ENCODE measurements around the gene PDYN. TPM values are rescaled to one million over a fixed set of nuclear protein-coding genes. Genes with fewer than 3 reads are reported as not detected.

The PDYN gene
- total and polyA plus RNA-seq, 2 donors (not counting 1 experiment from before 2014, with no cell fraction given): not detected

GRCh38 chr20:1932971-1933370, 60.9 kb downstream of the PDYN start:
- intact Hi-C loops (cut with micrococcal nuclease): no loop called here
- Histone ChIP-seq H3K4me3 (ENCODE audit: control extremely low read depth in 1 of 5, extremely low read depth in 1 of 5, insufficient read depth in 1 of 5, low read depth in 2 of 5, low read length in 4 of 5) (no peak overlapping the region), H3K4me2 (replicated peaks; ENCODE audit: low read depth, low read length, poor library complexity, severe bottlenecking) (no peak overlapping the region), H3K79me2 (ENCODE audit: control insufficient read depth, insufficient read depth, low read length) (no peaks in the 10 kb centered on the region), H3K9ac (ENCODE audit: low read length) (no peak overlapping the region), H2AFZ (ENCODE audit: insufficient read depth, low read depth, low read length, poor library complexity, severe bottlenecking) (no peak overlapping the region), H4K20me1 (ENCODE audit: control insufficient read depth, insufficient read depth, low read length, poor library complexity, severe bottlenecking) (no peaks in the 10 kb centered on the region), H3K4me1 (ENCODE audit: control insufficient read depth in 2 of 2, insufficient read depth in 2 of 2, low read length in 2 of 2) (peaks cover 0 to 1% of the 10 kb centered on the region in 2 donors), H3K27ac (ENCODE audit: low read length in 2 of 2) (no peak overlapping the region), H3K9me3 (ENCODE audit: control extremely low read depth in 1 of 3, control insufficient read depth in 2 of 3, insufficient read depth in 1 of 3, low read length in 2 of 3) (no peaks in the 10 kb centered on the region), H3K36me3 (replicated peaks in 1 of 2; ENCODE audit: control extremely low read depth in 1 of 2, control insufficient read depth in 1 of 2, extremely low read depth in 1 of 2, insufficient read depth in 2 of 2, low read length in 1 of 2) (no peaks in the 10 kb centered on the region), H3K27me3 (replicated peaks in 1 of 4; ENCODE audit: control extremely low read depth in 1 of 4, control insufficient read depth in 3 of 4, insufficient read depth in 4 of 4, low read length in 3 of 4) (no peaks in the 10 kb centered on the region)
- H3K4me3 Mint-ChIP-seq: no peak overlapping the region
- H3K27me3 Mint-ChIP-seq: no peaks in the 10 kb centered on the region
- H3K4me1 Mint-ChIP-seq: peaks cover 9% of the 10 kb centered on the region
- ATAC-seq (ENCODE audit: low read depth) (no peak), DNase-seq (no peak)
- ChIA-PET CTCF (no interaction called here), POLR2A (no interaction called here)
- no peaks in the 10 kb centered on the region for H3K9me3 Mint-ChIP-seq (ENCODE audit: insufficient read depth)
- H3K27ac Mint-ChIP-seq: no peak overlapping the region
- TF ChIP-seq CTCF (IDR thresholded peaks at IDR 0.05) (no peak), EZH2 (IDR thresholded peaks at IDR 0.05; ENCODE audit: borderline replicate concordance, insufficient read depth, low read depth, low read length, poor library complexity, severe bottlenecking) (no peak)
- WGBS (ENCODE audit: insufficient coverage): 100% methylated on average over 1 of the region's 2 CpGs

- ATAC-seq (ENCODE audit: low read depth): no peak
- H3K27me3 ChIP-seq (replicated peaks in 1 of 4; ENCODE audit: control extremely low read depth in 1 of 4, control insufficient read depth in 3 of 4, insufficient read depth in 4 of 4, low read length in 3 of 4): no peaks in the 10 kb centered on the region
These were observed 62.0 kb downstream of the PDYN start for GRCh38 chr20:1931830-1932229.

More at GRCh38 chr20:1931830-1932229, 62.0 kb downstream of the PDYN start:
- no peak overlapping the region for H2AFZ ChIP-seq (ENCODE audit: insufficient read depth, low read depth, low read length, poor library complexity, severe bottlenecking)
- intact Hi-C loops (cut with micrococcal nuclease): no loop called here
- H3K36me3 ChIP-seq (replicated peaks in 1 of 2; ENCODE audit: control extremely low read depth in 1 of 2, control insufficient read depth in 1 of 2, extremely low read depth in 1 of 2, insufficient read depth in 2 of 2, low read length in 1 of 2): no peaks in the 10 kb centered on the region
- H3K9ac ChIP-seq (ENCODE audit: low read length): no peak overlapping the region
- 95% methylated on average over 4 of the region's 5 CpGs for WGBS (ENCODE audit: insufficient coverage)
- H3K27ac Mint-ChIP-seq: no peak overlapping the region
- POLR2A ChIA-PET: no interaction called here
- H3K9me3 ChIP-seq (ENCODE audit: control extremely low read depth in 1 of 3, control insufficient read depth in 2 of 3, insufficient read depth in 1 of 3, low read length in 2 of 3): no peaks in the 10 kb centered on the region
- H4K20me1 ChIP-seq (ENCODE audit: control insufficient read depth, insufficient read depth, low read length, poor library complexity, severe bottlenecking): no peaks in the 10 kb centered on the region
- no peaks in the 10 kb centered on the region for H3K79me2 ChIP-seq (ENCODE audit: control insufficient read depth, insufficient read depth, low read length)
- H3K4me3 ChIP-seq (ENCODE audit: control extremely low read depth in 1 of 5, extremely low read depth in 1 of 5, insufficient read depth in 1 of 5, low read depth in 2 of 5, low read length in 4 of 5): no peak overlapping the region
- no peak overlapping the region for H3K4me3 Mint-ChIP-seq
- H3K9me3 Mint-ChIP-seq (ENCODE audit: insufficient read depth): no peaks in the 10 kb centered on the region
- peaks cover 9 to 13% of the 10 kb centered on the region in 2 donors for H3K4me1 ChIP-seq (ENCODE audit: control insufficient read depth in 2 of 2, insufficient read depth in 2 of 2, low read length in 2 of 2)
- H3K4me2 ChIP-seq (replicated peaks; ENCODE audit: low read depth, low read length, poor library complexity, severe bottlenecking): no peak overlapping the region
- CTCF ChIA-PET: interaction anchor here (0.9 kb wide), 2 partner anchors 129 to 241 kb away, joined by 3 read pairs; no protein-coding TSS in a partner anchor
- no peak for DNase-seq
- TF ChIP-seq EZH2 (IDR thresholded peaks at IDR 0.05; ENCODE audit: borderline replicate concordance, insufficient read depth, low read depth, low read length, poor library complexity, severe bottlenecking) (no peak), CTCF (IDR thresholded peaks at IDR 0.05) (no peak)
- no peak overlapping the region for H3K27ac ChIP-seq (ENCODE audit: low read length in 2 of 2)
- H3K4me1 Mint-ChIP-seq: peaks cover 20% of the 10 kb centered on the region
- no peaks in the 10 kb centered on the region for H3K27me3 Mint-ChIP-seq

All from B cell (primary cell).